HG03025 (cell line): Measurements from ENCODE around the gene TSPAN33.
"Not testable (repeated sequence)": the region's sequence is repeated elsewhere in the genome, so short reads cannot be mapped to it uniquely, and the experiment has no call there.

Experiments used
- ATAC-seq: cut with Tn5 transposase; IDR thresholded peaks from one replicate; pipeline ENCODE4 v1.9.1; 2021; ENCODE audit warnings: mild to moderate bottlenecking, moderate library complexity; ENCODE audit not compliant: unreplicated experiment, low FRiP score

TSPAN33 gene

GRCh38 chr7:129205126-129205818 lies 60.8 kb downstream of the TSPAN33 start:
- no peak for ATAC-seq

DNA sequence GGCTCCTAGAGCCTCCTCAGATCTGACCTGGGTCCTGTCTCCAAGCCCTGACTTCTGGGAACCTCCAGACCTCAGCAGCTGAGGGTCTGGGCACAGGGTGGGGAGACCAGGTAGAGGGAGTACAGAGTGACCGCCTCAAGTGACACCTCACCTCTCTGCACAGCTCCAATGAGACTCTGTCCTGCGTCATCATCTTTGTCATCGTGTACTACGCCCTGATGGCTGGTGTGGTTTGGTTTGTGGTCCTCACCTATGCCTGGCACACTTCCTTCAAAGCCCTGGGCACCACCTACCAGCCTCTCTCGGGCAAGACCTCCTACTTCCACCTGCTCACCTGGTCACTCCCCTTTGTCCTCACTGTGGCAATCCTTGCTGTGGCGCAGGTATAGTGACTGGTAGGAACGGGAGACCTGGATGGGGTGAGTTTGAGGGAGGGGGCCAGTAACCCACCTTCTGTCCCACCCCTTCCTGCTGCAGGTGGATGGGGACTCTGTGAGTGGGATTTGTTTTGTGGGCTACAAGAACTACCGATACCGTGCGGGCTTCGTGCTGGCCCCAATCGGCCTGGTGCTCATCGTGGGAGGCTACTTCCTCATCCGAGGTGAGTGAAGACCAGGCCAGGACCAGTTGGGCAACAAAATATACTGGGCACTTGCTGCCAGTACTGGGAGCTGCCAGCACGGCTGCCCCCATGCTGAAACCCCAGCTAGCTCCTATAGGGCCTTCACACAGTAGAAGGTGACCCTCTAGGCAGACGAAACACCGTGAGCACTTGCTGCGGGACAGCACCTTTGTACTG lies 61.7 kb downstream of the TSPAN33 start:
- ATAC-seq = no peak

DNA sequence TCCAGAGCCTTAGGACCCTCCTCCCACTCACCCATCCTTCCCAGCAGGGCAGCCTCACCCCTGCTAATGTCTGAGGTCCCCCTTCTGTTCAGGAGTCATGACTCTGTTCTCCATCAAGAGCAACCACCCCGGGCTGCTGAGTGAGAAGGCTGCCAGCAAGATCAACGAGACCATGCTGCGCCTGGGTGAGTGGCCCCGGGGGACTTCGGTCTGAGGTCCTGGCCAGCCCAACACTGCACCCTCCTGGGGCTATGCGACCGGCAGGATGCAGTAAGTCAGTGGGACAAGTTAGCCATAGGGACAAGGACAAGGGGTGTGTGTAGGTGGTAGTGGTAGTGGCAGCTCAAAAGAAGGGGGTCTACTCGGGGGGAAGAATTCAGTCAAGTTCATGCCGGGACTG lies 64.2 kb downstream of the TSPAN33 start:
- no peak for ATAC-seq

DNA sequence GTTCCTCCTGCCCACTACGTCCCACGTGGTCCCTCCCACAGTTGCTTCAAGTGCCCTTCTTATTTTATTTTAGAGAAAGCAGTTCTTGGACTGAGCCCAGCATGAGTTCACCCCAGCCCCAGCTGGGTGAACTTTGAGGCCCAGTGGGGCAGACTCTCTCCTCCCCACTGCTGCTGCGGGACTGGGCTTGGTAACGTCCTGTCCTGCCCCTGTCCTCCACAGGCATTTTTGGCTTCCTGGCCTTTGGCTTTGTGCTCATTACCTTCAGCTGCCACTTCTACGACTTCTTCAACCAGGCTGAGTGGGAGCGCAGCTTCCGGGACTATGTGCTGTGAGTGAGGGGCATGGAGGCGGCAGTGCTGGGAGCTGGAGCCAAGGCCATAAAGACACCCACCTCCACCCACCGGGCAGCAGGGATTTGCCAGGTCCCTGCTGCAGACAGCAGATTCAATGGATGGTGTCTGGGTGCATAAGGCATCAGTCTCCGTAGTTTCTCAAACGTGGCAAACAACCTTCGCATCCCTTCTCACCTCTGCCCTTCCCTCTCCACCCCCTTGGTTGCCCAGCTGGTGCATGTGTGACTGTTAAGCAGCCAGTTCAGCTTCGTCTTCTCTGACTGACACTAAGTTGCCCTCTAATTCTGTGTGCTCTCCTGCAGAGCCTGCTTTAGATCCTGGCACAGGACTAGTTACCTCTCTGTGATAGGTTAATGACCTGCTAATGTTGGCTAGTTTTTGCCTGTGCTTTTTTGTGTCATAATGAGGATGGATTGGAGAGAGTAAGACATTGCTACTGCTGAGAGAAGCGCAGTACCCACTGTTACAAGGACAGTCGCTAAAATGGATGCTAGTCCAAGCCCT lies 64.8 kb downstream of the TSPAN33 start:
- no peak for ATAC-seq

DNA sequence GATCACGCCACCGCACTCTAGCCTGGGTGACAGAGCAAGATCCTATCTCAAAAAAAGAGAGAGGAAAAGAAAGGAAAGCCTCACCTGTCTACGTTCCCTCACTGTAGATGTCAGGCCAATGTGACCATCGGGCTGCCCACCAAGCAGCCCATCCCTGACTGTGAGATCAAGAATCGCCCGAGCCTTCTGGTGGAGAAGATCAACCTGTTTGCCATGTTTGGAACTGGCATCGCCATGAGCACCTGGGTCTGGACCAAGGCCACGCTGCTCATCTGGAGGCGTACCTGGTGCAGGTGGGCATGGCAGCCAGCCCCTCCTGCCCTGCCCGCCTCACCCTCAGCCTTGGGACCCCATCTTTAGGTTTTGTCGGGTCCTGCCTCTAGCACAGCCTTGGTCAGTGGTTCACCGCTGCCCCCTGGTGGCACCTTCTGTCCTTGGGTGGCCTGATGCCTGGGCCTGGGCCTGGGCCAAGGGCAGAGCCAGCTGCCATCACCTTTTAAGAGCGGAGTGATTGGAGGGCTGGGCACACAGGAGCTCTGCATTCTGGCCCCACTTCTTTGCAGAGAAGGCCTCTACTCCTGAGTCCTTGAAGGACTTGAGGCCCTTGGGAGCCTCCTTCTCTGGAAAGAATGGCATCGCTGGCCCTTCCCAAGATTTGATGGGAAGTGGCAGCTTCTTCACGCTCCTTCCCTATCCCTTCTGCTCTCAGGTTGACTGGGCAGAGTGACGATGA lies 65.9 kb downstream of the TSPAN33 start:
- ATAC-seq = no peak

- ATAC-seq = no peak
Observed at GRCh38 chr7:129210989-129211312, 66.4 kb downstream of the TSPAN33 start.

DNA sequence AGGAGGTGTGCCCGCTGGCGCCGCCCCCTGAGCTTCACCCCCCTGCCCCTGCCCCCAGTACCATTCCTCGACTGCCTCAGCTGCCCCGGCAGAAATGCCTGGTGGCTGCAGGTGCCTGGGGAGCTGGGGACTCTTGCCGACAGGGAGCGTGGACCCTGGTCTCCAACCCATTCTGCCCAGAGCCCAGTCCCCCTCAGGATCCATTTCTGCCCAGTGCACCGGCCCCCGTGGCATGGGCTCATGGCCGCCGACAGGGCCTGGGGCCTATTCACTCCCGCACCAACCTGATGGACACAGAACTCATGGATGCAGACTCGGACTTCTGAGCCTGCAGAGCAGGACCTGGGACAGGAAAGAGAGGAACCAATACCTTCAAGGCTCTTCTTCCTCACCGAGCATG lies 67.6 kb downstream of the TSPAN33 start:
- no peak for ATAC-seq

GRCh38 chr7:129212596-129212995 lies 68.1 kb downstream of the TSPAN33 start:
- no peak for ATAC-seq

- ATAC-seq = no peak
Observed at GRCh38 chr7:129213828-129214227, 69.3 kb downstream of the TSPAN33 start.

DNA sequence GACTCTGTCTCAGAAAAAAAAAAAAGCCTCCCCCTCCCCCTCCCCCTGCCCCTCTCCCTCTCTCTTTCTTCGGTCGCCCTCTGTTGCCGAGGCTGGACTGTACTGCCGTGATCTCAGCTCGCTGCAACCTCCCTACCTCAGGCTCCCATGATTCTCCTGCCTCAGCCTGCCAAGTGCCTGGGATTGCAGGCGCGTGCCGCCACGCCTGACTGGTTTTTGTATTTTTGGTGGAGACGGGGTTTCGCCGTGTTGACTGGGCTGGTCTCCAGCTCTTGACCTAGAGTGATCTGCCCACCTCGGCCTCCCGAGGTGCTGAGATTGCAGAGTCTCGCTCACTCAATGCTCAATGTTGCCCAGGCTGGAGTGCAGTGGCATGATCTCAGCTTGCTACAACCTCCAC lies 71.2 kb downstream of the TSPAN33 start:
- ATAC-seq = not testable (repeated sequence)

GRCh38 chr7:129216101-129216715 lies 71.7 kb downstream of the TSPAN33 start:
- ATAC-seq = not testable (repeated sequence)

GRCh38 chr7:129216821-129217416 lies 72.4 kb downstream of the TSPAN33 start:
- not testable (repeated sequence) for ATAC-seq

DNA sequence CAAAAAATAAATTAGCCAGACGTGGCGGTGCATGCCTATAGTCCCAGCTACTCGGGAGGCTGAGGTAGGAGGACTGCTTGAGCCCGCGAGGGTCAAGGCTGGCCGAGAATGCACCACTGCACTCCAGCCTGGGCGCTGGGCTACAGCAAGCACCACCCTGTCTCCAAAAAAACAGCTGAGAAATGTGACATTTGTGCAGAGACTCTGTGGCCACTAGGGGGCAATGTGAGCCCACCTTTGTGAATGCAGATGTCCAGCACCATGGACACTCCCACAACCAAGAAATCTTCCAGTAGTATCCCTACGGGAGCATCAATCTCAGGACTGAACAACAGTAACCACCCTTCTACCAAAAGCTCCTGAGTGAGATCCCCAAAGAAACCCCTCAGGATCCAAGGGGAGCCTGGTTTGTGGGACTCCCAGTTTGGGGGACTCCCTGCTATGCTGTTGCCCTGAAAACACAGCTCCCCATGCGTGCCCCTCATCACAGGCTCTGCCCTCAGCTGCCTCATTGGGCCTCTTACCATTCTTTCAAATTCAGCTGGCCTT lies 74.1 kb downstream of the TSPAN33 start:
- ATAC-seq = no peak

DNA sequence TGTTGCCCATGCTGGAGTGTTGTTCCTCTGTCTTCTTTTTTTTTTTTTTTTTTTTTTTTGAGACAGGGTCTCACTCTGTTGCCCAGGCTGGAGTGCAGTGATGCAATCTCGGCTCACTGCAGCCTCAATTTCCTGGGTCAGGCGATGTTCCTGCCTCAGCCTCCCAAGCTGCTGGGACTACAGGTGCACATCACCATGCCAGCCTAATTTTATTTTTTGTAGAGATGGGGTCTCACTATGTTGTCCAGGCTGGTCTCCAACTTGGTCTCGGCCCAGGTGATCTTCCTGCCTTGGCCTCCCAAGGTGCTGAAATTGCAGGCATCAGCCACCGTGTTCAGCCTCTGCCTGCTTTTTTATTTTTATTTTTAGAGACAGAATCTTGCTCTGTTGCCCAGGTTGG lies 74.7 kb downstream of the TSPAN33 start:
- ATAC-seq = not testable (repeated sequence)
